ENCODE data around the gene NAA10.
A peak's percentile ranks its signal among the peaks of the same experiment; 100 is the strongest.

NAA10 gene

DNA sequence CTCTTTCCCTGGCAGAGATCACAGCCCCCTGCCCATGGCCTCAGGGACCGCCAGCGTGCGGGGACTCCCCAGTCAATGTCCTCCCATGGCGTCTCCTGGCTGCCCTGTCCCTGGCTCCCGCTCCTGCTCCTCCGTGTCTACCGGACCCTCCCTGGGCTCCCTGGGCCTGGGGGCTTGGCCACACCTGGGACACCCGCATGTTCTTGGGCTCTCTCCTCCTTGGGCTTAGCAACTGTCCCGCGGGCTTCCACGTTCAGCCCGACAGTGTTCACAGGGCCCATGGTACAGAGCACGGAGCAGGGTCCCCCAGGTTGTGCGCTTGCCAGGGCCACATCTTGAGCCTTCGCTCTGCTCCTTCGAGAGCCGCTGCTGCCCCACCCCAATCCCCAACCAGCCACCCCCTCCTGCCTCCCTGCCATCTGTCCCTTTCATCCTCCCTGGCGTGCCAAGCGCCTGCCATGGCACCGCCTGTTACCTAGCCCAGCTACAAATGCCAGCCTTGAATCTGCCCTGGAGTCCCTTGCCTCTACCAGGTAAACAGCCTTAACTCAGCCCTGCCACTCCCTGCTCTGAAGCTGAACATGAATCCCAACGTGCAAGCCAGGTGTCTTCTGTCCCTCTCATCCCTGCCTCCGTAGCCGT lies 26.5 kb downstream of the NAA10 start:
- DNase-seq = no peak

DNA sequence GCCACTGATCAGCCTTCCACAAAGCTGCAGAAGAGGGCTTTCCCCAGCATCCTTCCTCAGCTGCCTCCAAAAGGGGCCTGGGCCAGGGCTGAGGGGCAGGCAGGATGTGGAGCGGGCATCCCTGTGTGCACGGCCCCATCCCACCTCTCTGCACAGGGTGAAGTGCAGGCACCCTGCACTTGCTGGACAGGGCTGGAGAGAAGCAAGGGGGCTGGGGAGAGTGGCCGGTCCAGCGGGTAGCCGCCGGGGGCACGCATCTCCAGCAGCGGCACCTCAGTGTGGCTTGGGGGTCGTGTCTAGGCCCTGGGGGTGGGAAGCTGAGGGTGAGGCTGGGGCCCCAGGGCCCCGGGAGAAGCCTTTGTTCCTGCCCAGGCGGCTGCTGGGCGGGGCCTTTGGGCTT lies 27.4 kb downstream of the NAA10 start:
- no peak for DNase-seq

DNA sequence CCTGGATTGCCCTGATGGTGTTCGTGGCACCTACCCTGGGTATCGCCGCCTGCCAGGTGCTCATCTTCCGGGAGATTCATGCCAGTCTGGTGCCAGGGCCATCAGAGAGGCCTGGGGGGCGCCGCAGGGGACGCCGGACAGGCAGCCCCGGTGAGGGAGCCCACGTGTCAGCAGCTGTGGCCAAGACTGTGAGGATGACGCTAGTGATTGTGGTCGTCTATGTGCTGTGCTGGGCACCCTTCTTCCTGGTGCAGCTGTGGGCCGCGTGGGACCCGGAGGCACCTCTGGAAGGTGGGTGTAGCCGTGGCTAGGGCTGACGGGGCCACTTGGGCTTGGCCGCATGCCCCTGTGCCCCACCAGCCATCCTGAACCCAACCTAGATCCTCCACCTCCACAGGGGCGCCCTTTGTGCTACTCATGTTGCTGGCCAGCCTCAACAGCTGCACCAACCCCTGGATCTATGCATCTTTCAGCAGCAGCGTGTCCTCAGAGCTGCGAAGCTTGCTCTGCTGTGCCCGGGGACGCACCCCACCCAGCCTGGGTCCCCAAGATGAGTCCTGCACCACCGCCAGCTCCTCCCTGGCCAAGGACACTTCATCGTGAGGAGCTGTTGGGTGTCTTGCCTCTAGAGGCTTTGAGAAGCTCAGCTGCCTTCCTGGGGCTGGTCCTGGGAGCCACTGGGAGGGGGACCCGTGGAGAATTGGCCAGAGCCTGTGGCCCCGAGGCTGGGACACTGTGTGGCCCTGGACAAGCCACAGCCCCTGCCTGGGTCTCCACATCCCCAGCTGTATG lies 28.5 kb downstream of the NAA10 start:
- DNase-seq = no peak

DNA sequence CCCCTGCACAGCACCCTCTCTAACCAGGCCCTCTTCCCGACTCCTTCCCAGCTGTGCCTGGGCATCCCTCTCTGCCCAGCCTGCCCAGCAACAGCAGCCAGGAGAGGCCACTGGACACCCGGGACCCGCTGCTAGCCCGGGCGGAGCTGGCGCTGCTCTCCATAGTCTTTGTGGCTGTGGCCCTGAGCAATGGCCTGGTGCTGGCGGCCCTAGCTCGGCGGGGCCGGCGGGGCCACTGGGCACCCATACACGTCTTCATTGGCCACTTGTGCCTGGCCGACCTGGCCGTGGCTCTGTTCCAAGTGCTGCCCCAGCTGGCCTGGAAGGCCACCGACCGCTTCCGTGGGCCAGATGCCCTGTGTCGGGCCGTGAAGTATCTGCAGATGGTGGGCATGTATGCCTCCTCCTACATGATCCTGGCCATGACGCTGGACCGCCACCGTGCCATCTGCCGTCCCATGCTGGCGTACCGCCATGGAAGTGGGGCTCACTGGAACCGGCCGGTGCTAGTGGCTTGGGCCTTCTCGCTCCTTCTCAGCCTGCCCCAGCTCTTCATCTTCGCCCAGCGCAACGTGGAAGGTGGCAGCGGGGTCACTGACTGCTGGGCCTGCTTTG lies 29.2 kb downstream of the NAA10 start:
- no peak for DNase-seq

DNA sequence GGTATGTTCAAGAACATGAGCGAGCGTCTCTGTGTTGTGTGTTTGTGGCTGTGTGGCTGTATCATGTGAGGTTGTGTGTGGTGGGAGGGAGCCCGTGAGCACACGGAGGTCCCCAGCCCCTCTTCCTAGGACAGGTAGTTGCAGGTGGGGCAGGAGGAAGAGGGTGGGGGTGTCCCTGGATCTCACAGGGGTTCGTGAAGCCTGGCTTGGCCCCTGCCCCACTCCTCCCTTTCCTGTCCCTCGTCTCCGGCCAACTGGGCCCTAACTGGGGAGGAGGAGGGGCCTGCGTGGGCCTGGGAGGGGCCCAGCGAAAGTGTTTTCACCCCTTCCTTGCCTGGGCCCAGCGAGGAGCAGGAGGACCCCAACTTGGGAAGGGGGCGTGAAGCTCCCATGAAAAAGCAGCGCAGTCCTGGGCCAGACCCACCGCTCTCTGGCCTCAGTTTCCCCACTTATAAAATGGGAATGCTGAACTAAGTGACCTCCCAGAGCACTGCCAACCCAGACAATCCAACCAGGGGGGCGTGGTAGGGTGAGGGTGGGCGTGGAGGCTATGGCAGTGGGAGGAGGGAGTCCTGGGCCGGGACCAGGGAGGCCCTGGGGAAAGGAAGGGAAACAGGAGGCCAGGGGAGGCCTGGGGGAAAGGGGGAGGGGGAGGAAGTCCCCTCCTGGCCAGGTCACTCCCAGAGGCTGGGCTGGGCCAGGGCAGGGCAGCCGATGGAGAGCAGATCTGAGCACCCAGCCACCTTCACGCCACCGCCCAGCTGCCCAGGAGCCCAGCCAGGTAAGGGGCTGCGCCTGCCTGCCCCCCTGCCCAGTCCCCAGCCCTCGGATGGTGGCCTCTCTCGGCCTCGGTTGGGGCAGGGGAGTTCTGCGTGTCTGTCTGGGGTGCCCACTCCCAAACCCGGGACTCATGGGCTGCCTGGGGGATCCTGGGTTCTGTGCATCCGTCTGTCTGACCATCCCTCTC lies 30.6 kb downstream of the NAA10 start, which contains the start of gene AVPR2:
AVPR2 (plus strand) TSS at position 683 of the 967 bp plus-strand sequence. CDS start 473 bp downstream, outside the sequence.
- no peak for DNase-seq

DNA sequence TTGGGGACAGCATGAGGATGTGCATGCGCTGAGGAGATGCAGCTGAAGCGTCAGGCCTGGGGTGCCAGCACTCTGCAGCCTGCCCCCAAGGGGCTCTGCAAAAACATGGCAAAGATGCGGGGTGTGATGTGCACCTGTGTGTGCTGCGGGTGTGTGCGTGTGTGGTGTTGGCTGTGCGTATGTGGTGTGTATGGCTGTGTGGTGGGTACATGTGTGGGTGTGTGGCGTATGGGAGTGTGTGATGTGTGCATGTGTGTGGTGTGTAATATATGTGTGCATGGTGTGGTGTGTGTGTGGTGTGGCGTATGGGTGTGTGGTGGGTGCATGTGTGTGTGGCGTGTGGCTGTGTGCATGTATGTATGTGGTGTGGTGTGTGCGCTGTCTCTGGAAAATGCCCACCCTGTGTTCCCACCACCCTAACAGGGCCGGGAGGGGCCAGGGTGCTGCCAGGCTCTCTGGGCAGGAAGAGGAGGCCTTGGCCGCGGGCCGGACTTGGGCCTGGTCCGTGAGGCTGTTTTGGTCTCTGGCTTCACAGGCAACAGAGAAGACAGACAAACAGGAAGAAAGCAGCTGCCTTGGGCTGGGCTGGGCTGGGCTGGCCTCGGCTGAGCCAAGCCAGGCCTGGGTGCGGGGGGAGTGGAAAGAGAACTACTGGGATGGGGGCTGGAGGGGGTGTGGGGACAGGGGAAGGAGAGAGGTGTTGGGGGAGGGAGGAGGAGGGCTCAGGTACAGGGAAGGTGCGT lies 31.4 kb downstream of the NAA10 start:
- DNase-seq = no peak

DNA sequence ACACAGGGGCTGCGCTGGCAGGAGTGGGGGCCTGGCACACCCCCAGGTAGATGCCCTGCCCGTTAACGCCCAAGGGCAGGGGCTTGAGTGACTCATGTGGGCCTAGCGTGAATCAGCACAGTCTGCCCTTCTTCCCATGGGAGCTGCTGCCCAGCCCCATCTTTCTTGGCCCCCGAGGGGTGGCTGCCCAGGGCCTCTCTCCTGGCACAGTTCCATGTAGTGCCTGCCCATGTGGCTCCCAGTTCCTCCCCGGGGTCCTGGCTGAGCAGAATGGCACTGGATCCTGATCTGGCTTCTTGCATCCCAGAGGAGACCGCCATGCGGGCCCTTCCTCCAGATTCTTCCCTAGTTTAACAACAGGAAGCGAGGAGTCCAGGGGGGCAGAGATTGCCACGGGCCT lies 32.5 kb downstream of the NAA10 start:
- DNase-seq = no peak

GRCh38 chrX:153901753-153902140 lies 33.1 kb downstream of the NAA10 start:
- DNase-seq = no peak

GRCh38 chrX:153900831-153901752 lies 33.7 kb downstream of the NAA10 start:
- DNase-seq = peak; percentile 84

DNA sequence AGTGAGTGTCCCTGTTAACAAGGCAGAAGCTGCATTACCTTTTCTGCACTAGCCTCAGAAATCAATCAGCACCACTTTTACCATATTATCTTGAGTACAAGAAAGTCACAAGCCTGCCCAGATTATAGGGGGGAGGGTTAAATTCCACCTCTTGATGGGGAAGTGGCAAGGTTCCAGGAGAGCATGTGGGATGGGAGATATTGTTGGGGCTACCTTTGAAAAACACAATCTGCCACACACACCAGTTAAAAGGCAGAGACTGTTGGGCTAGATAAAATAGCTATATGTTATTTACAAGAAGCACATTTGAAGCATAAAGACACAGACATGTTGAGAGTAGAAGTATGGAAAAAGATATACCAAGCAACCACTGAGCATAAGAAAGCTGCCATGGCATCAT lies 36.9 kb downstream of the NAA10 start:
- no peak for DNase-seq

DNA sequence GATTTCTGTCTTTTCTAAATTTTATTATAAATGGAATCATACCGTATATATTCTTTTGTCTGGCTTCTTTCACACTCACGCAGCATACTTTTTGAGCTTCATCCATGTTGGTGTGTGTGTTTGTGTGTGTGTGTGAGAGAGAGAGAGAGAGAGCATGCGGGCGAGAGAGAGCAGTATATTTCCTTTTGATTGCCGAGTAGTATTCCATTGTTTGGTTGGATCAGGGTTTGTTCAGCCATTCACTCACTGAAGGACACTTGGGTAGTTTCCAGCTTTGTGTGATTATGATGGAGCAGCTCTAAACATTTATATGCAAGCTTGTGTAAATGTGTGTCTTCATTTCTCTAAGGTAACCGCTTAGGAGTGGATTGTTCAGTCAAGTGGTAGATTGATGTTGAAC lies 45.7 kb downstream of the NAA10 start:
- no peak for DNase-seq

GRCh38 chrX:153888344-153888743 lies 46.5 kb downstream of the NAA10 start:
- no peak for DNase-seq

DNA sequence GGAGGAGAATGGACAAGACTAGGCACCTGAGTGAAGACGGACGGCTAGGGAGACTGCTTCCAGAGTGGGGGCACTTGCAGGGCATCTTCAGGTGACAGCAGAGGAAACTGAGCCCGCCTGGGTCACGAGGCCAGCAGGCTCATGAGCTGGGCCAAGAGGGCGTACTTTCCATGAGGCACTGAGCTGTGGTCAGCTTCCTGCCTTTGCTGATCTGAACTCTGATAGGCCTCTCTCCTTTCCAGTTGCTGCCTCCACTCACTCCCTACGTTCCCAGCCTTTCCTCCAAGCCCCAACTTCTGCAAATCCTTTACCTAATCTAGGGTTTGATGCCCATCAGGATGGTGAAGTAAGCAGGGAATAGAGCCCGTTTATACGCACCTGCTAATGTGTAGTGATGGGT lies 47.5 kb downstream of the NAA10 start:
- no peak for DNase-seq

DNA sequence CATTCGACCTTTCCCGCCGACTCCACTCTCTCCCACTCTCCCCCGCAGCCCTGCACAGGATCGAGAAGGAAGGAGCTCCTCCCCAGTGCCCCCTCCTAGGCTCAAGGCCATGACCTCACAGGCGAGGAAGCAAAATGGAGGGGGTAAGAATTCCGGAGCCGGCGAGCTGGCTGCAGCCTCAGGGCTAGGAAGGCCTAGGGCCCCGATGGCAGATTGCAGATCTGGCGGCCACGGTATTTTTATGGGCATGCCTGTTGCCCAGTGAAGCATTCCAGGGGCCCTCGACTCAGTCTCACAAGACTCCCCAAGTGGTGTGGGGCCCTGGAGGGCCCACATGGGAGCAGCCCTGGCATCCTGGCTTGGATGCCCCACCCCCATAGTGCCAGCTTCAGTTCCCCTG lies 47.9 kb downstream of the NAA10 start:
- no peak for DNase-seq

DNA sequence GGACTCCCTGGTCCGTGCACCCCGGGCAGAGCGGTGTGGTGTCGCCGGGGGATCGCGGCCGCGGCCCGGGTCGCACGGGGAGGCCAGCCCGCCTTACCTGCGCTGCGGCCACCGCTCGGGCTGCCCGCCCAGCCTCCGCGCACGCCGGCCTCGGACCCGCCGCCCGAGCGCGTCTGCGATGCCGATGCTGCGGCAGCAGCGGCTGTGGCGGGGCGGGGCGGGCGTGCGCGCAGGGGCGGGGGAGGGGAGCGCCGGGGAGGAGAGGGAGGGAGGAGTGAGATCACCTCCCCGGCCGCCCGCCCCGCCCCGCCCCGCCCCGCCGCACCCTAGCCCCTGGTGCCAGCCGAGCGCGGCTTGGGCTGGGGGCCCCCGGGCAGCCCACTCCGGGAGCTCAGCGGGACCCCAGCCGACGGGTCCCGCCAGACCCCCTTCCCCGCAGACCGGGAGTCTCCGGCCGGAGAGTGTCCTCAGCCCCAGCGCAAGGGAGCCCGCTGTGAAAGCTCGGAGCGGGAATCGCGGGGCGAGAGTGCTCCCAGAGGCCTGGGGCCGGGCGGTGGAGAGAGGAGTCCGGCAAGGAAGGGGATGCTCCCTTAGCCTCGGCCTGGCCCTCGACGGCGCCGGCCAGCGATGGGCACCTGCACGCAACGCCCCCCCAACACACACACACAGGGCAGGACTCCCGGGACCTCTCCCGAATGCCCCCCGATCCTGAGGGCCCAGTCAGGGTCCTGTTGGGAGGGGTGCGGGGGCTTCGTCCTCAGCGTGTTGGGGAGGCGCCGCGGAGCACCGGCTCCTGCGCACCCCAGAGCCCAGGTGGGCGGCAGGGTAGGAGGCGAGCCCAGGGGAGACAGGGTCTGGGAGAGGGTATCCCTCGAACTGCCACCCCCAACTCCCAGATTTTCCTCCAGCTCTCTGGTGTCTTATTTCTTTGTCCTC lies 48.6 kb downstream of the NAA10 start, which contains the start of gene L1CAM:
L1CAM (minus strand) TSS at position 206 of the 936 bp plus-strand sequence. CDS start 10,337 bp downstream, outside the sequence.
- DNase-seq = no peak

- DNase-seq = no peak
These were observed 49.5 kb downstream of the NAA10 start for GRCh38 chrX:153885208-153885787.

GRCh38 chrX:153884590-153884989 lies 50.2 kb downstream of the NAA10 start:
- DNase-seq = no peak

- no peak for DNase-seq
These were observed 50.7 kb downstream of the NAA10 start for GRCh38 chrX:153884136-153884535.

- DNase-seq = no peak
These were observed 51.5 kb downstream of the NAA10 start for GRCh38 chrX:153883163-153883843.
